OCI-LY3 (cell line): ENCODE measurements around the gene MBP.

ENCODE experiments used
- EZH2phosphoT487 ChIP-seq: fragments of 200-600 bp; shearing (Covaris generic); IDR thresholded peaks from 2 replicates; pipeline ENCODE4 v1.6.1; 2018; ENCODE audit warnings: antibody characterized with exemption, mixed run types, low read depth
- TF ChIP-seq, protein P1 (sequence below): fragments of 200-600, 300-600 bp; sonication (generic); IDR thresholded peaks from 2 replicates; pipeline ENCODE4 v1.5.1; 2014; ENCODE audit warnings: antibody characterized with exemption, low read length, low read depth

GRCh38 chr18:77090546-77091174 is 41.9 kb downstream of the MBP start:
- TF ChIP-seq, protein P1, sequence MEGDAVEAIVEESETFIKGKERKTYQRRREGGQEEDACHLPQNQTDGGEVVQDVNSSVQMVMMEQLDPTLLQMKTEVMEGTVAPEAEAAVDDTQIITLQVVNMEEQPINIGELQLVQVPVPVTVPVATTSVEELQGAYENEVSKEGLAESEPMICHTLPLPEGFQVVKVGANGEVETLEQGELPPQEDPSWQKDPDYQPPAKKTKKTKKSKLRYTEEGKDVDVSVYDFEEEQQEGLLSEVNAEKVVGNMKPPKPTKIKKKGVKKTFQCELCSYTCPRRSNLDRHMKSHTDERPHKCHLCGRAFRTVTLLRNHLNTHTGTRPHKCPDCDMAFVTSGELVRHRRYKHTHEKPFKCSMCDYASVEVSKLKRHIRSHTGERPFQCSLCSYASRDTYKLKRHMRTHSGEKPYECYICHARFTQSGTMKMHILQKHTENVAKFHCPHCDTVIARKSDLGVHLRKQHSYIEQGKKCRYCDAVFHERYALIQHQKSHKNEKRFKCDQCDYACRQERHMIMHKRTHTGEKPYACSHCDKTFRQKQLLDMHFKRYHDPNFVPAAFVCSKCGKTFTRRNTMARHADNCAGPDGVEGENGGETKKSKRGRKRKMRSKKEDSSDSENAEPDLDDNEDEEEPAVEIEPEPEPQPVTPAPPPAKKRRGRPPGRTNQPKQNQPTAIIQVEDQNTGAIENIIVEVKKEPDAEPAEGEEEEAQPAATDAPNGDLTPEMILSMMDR: no peak
- no peak for TF ChIP-seq EZH2phosphoT487
